IMR-90 (cell line): ENCODE data around the gene DALRD3. TPM values are rescaled to one million over a fixed set of nuclear protein-coding genes. Genes with fewer than 3 reads are reported as not detected.

ENCODE experiments used
- ATAC-seq: fragments of 200-7000 bp; cut with Tn5 transposase; 2 replicates; pipeline ENCODE4 v1.9.1; 2020; ENCODE audit warnings: low read depth, mild to moderate bottlenecking, moderate library complexity
- BruUV-seq: library from RNA; stranded (reverse); fragments of 400-500 nt; replicated peaks from 2 replicates; lab custom pipeline; 2021; lab: Mats Ljungman, UMichigan
- CTCF ChIA-PET: fragments of 300-600 bp; formaldehyde crosslinking; extraction: SDS; loops from one replicate; lab custom pipeline; 2021; ENCODE audit warnings: antibody characterized with exemption; lab: Yijun Ruan, JAX
- POLR2A ChIA-PET: fragments of 300-600 bp; sonication (Branson Sonifier 250); formaldehyde crosslinking; loops from one replicate; lab custom pipeline; 2022; ENCODE audit warnings: antibody characterized with exemption; ENCODE audit not compliant: unreplicated experiment; lab: Charles Lee
- DNase-seq: peaks from one replicate; pipeline ENCODE4 v3.0.0; 2013
- H2AFZ ChIP-seq: replicated peaks from 2 replicates; pipeline ENCODE3; 2013; ENCODE audit warnings: low read length, mild to moderate bottlenecking; ENCODE audit not compliant: poor library complexity
- H2AK5ac ChIP-seq: 2 replicates; pipeline ENCODE4 v1.6.1; 2013; ENCODE audit warnings: low read depth, low read length, inconsistent platforms
- H2AK9ac ChIP-seq: replicated peaks from 2 replicates; pipeline ENCODE3; 2013; ENCODE audit warnings: mild to moderate bottlenecking, low read depth, low read length, moderate library complexity; ENCODE audit not compliant: poor library complexity
- H2BK120ac ChIP-seq: 2 replicates; pipeline ENCODE4 v1.6.1; 2013; ENCODE audit warnings: low read depth, low read length, inconsistent platforms
- H2BK15ac ChIP-seq: 3 replicates; pipeline ENCODE4 v1.6.1; 2013; ENCODE audit warnings: low read depth, low read length, inconsistent platforms
- H2BK20ac ChIP-seq: 2 replicates; pipeline ENCODE4 v1.6.1; 2013; ENCODE audit warnings: low read depth, mild to moderate bottlenecking, inconsistent platforms, low read length, moderate library complexity
- H2BK5ac ChIP-seq: 2 replicates; pipeline ENCODE4 v1.6.1; 2013; ENCODE audit warnings: mild to moderate bottlenecking, low read depth, low read length, inconsistent platforms; ENCODE audit not compliant: poor library complexity, severe bottlenecking
- H3K14ac ChIP-seq: replicated peaks from 2 replicates; pipeline ENCODE4 v1.6.1; 2013; ENCODE audit warnings: low read depth, low read length, inconsistent platforms
- H3K18ac ChIP-seq: 2 replicates; pipeline ENCODE4 v1.6.1; 2013; ENCODE audit warnings: low read depth, low read length, control low read depth
- H3K23ac ChIP-seq: 2 replicates; pipeline ENCODE4 v1.6.1; 2013; ENCODE audit warnings: low read depth, low read length, inconsistent platforms
- H3K27ac ChIP-seq: 2 replicates; pipeline ENCODE4 v1.5.1; 2013; ENCODE audit warnings: mild to moderate bottlenecking, control low read depth, low read length; ENCODE audit not compliant: insufficient read depth
- H3K27me3 ChIP-seq: 2 replicates; pipeline ENCODE4 v1.6.1; 2013; ENCODE audit warnings: low read length; ENCODE audit not compliant: control insufficient read depth, insufficient read depth
- H3K36me3 ChIP-seq: 2 replicates; pipeline ENCODE4 v1.6.1; 2013; ENCODE audit warnings: low read length, mixed read lengths; ENCODE audit not compliant: control insufficient read depth, insufficient read depth
- H3K4ac ChIP-seq: 2 replicates; pipeline ENCODE4 v1.6.1; 2013; ENCODE audit warnings: low read depth, low read length, inconsistent platforms
- H3K4me1 ChIP-seq: 2 replicates; pipeline ENCODE4 v1.6.1; 2013; ENCODE audit warnings: low read length, mixed read lengths; ENCODE audit not compliant: control insufficient read depth, insufficient read depth
- H3K4me2 ChIP-seq: 2 replicates; pipeline ENCODE4 v1.6.1; 2013; ENCODE audit warnings: low read depth, mild to moderate bottlenecking, control low read depth, low read length, moderate library complexity
- H3K4me3 ChIP-seq: 2 replicates; pipeline ENCODE4 v1.5.1; 2013; ENCODE audit warnings: low read depth, mild to moderate bottlenecking, control low read depth, low read length, moderate library complexity; ENCODE audit not compliant: insufficient read depth
- H3K56ac ChIP-seq: 2 replicates; pipeline ENCODE4 v1.6.1; 2013; ENCODE audit warnings: low read length, inconsistent platforms; ENCODE audit not compliant: insufficient read depth; ENCODE audit errors: extremely low read depth
- H3K79me1 ChIP-seq, 2 experiments: 2 replicates each; pipeline ENCODE4 v1.6.1; 2013; ENCODE audit warnings: low read length in 2 of 2, inconsistent platforms in 1 of 2, low read depth in 1 of 2
- H3K9ac ChIP-seq: 2 replicates; pipeline ENCODE4 v1.6.1; 2013; ENCODE audit warnings: low read depth, low read length, control low read depth
- H3K9me1 ChIP-seq: 2 replicates; pipeline ENCODE4 v1.6.1; 2013; ENCODE audit warnings: low read length, inconsistent platforms; ENCODE audit not compliant: insufficient read depth
- H3K9me3 ChIP-seq: 2 replicates; pipeline ENCODE4 v1.6.1; 2013; ENCODE audit warnings: low read length; ENCODE audit not compliant: control insufficient read depth, insufficient read depth
- H4K20me1 ChIP-seq: 2 replicates; pipeline ENCODE4 v1.6.1; 2013; ENCODE audit warnings: low read length, inconsistent platforms; ENCODE audit not compliant: insufficient read depth
- H4K5ac ChIP-seq: 2 replicates; pipeline ENCODE4 v1.6.1; 2013; ENCODE audit warnings: mild to moderate bottlenecking, low read depth, low read length, control low read depth
- H4K8ac ChIP-seq, 2 experiments: 2 replicates each; pipeline ENCODE4 v1.6.1; 2013; ENCODE audit warnings: low read depth in 2 of 2, low read length in 2 of 2, control low read depth in 1 of 2, inconsistent platforms in 1 of 2
- H4K91ac ChIP-seq: 2 replicates; pipeline ENCODE4 v1.6.1; 2013; ENCODE audit warnings: low read depth, low read length, inconsistent platforms; ENCODE audit not compliant: insufficient read depth
- BHLHE40 ChIP-seq: fragments of 150-350 bp; IDR thresholded peaks from 2 replicates; pipeline ENCODE4 v1.6.1; 2016; ENCODE audit warnings: mild to moderate bottlenecking, low read depth, low read length
- CEBPB ChIP-seq: IDR thresholded peaks from 2 replicates; pipeline ENCODE4 v1.6.1; 2012; ENCODE audit warnings: low read depth, low read length, improper control_type of control experiment
- CHD1 ChIP-seq: IDR thresholded peaks from 2 replicates; pipeline ENCODE4 v1.6.1; 2012; ENCODE audit warnings: low read depth, low read length, improper control_type of control experiment
- CTCF ChIP-seq: conservative IDR thresholded peaks from 2 replicates; pipeline ENCODE4 v1.5.1; 2012; ENCODE audit warnings: mild to moderate bottlenecking, low read depth, low read length, improper control_type of control experiment
- ELK1 ChIP-seq: fragments of 150-350 bp; IDR thresholded peaks from 2 replicates; pipeline ENCODE4 v1.6.1; 2016; ENCODE audit warnings: low read depth, mild to moderate bottlenecking, low read length, moderate library complexity, borderline replicate concordance
- FOS ChIP-seq: fragments of 150-350 bp; IDR thresholded peaks from 2 replicates; pipeline ENCODE4 v1.6.1; 2016; ENCODE audit warnings: low read depth, low read length
- MAFK ChIP-seq: IDR thresholded peaks from 2 replicates; pipeline ENCODE4 v1.6.1; 2012; ENCODE audit warnings: low read depth, low read length, improper control_type of control experiment
- MAZ ChIP-seq: IDR thresholded peaks from 2 replicates; pipeline ENCODE4 v1.6.1; 2012; ENCODE audit warnings: low read depth, mild to moderate bottlenecking, low read length, improper control_type of control experiment, moderate library complexity, borderline replicate concordance
- MXI1 ChIP-seq: IDR thresholded peaks from 2 replicates; pipeline ENCODE4 v1.6.1; 2012; ENCODE audit warnings: low read depth, mild to moderate bottlenecking, low read length, moderate library complexity, borderline replicate concordance
- NFE2L2 ChIP-seq: fragments of 150-350 bp; IDR thresholded peaks from 2 replicates; pipeline ENCODE4 v1.6.1; 2016; ENCODE audit warnings: low read depth, mild to moderate bottlenecking, low read length
- POLR2A ChIP-seq: IDR thresholded peaks from 2 replicates; pipeline ENCODE4 v1.6.1; 2012; ENCODE audit warnings: mild to moderate bottlenecking, low read depth, low read length
- RAD21 ChIP-seq: IDR thresholded peaks from 2 replicates; pipeline ENCODE4 v1.6.1; 2012; ENCODE audit warnings: low read length, improper control_type of control experiment
- RCOR1 ChIP-seq: IDR thresholded peaks from 2 replicates; pipeline ENCODE4 v1.6.1; 2012; ENCODE audit warnings: mild to moderate bottlenecking, low read length, improper control_type of control experiment; ENCODE audit not compliant: insufficient replicate concordance
- RFX5 ChIP-seq: IDR thresholded peaks from 2 replicates; pipeline ENCODE4 v1.8.0; 2012; ENCODE audit warnings: low read depth, mild to moderate bottlenecking, low read length, moderate library complexity
- SMC3 ChIP-seq: fragments of 150-350 bp; IDR thresholded peaks from 2 replicates; pipeline ENCODE4 v1.6.1; 2016; ENCODE audit warnings: low read depth, mild to moderate bottlenecking, antibody characterized with exemption, low read length, moderate library complexity
- USF2 ChIP-seq: fragments of 150-350 bp; IDR thresholded peaks from 2 replicates; pipeline ENCODE4 v1.6.1; 2017; ENCODE audit warnings: mild to moderate bottlenecking, antibody characterized with exemption, low read length, low read depth
- WGBS, 2 experiments: methylation state at CpG; one replicate each; pipeline versions ENCODE4 v1.1.5 to v1.1.7; 2013; ENCODE audit warnings: missing lambda C conversion rate in 2 of 2; ENCODE audit not compliant: insufficient read length in 1 of 2; ENCODE audit errors: extremely low coverage in 2 of 2; 5-methylcytosine and 5-hydroxymethylcytosine counted together
- dilution Hi-C: fragments of 300-500 bp; cut with HindIII; formaldehyde crosslinking; loops from one replicate; pipeline ENCODE4 v1.14.3; 2018; ENCODE audit warnings: low sequenced_read_pairs; ENCODE audit not compliant: unreplicated experiment
- in situ Hi-C: fragments of 300-500 bp; cut with MboI; formaldehyde crosslinking; loops from 3 replicates; pipeline ENCODE4 v1.14.3; 2019; ENCODE audit warnings: low sequenced_read_pairs, inconsistent platforms, mixed read lengths
- intact Hi-C: fragments of 100-400 bp; cut with micrococcal nuclease; formaldehyde crosslinking; loops from 2 replicates; pipeline ENCODE4 v1.10.0; 2022
- polyA plus RNA-seq, 3 experiments: library from polyadenylated mRNA; depleted of rRNA; stranded (reverse); fragments of >200 nt; gene quantifications; 2 replicates each; pipeline ENCODE4 v1.2.3, GENCODE V29; 2012; ENCODE audit warnings: low replicate concordance in 1 of 3
- total RNA-seq: library from RNA; depleted of rRNA; stranded (reverse); fragments of >200 nt; gene quantifications from 2 replicates; pipeline ENCODE4 v1.2.3, GENCODE V29; 2012

The DALRD3 gene
- total and polyA plus RNA-seq, 2 of the 4 experiments (the other 2 are of a cell fraction), result 27.8 to 42.2 TPM

GRCh38 chr3:48970586-48970985 lies 47.8 kb downstream of the DALRD3 start:
- no peaks in the 10 kb centered on the region for H3K9me3 ChIP-seq
- H3K4ac ChIP-seq, result no peak overlapping the region
- no peak overlapping the region for H2AFZ ChIP-seq
- no peaks in the 10 kb centered on the region for H3K27me3 ChIP-seq
- H2BK20ac ChIP-seq, result no peak overlapping the region
- H4K5ac ChIP-seq, result no peak overlapping the region
- no peak overlapping the region for H3K9ac ChIP-seq
- H3K14ac ChIP-seq, result no peak overlapping the region
- H4K91ac ChIP-seq, result no peak overlapping the region
- no peak overlapping the region for H3K27ac ChIP-seq
- no peak overlapping the region for H3K4me2 ChIP-seq
- intact Hi-C loops (no loop called here), dilution Hi-C loops (no loop called here), in situ Hi-C loops (no loop called here)
- H3K9me1 ChIP-seq, result 0 out of 2 replicates have a peak, but pooled peaks cover 3% of the 10 kb centered on the region
- no peak overlapping the region for H3K18ac ChIP-seq
- peaks cover 9 to 25% of the 10 kb centered on the region in 2 experiments; a peak in 3 of 4 replicates for H3K79me1 ChIP-seq
- 0 out of 2 replicates have a peak, but pooled peaks cover 3% of the 10 kb centered on the region for H4K20me1 ChIP-seq
- no CpG with 5 or more reads among the region's 6 CpGs for WGBS, 2 experiments
- H3K4me1 ChIP-seq, result peaks cover 3% of the 10 kb centered on the region
- CTCF ChIA-PET, result no interaction called here
- H4K8ac ChIP-seq, result no peak overlapping the region
- no TSS peak for BruUV-seq
- no peak overlapping the region for H3K4me3 ChIP-seq
- DNase-seq (no peak), ATAC-seq (no peak)
- no peak overlapping the region for H2AK9ac ChIP-seq
- TF ChIP-seq NFE2L2 (no peak), MAFK (no peak), BHLHE40 (no peak), RAD21 (no peak), FOS (no peak), RCOR1 (no peak), CTCF (no peak), POLR2A (no peak), SMC3 (no peak), CHD1 (no peak), CEBPB (no peak), MXI1 (no peak), MAZ (no peak), ELK1 (no peak), RFX5 (no peak), USF2 (no peak)
- no peak overlapping the region for H3K23ac ChIP-seq
- H2BK15ac ChIP-seq, result no peak overlapping the region
- H2BK5ac ChIP-seq, result no peak overlapping the region
- POLR2A ChIA-PET, result no interaction called here
- H2AK5ac ChIP-seq, result no peak overlapping the region
- H3K36me3 ChIP-seq, result peaks cover 55% of the 10 kb centered on the region
- no peak overlapping the region for H2BK120ac ChIP-seq
- H3K56ac ChIP-seq, result no peak overlapping the region
